Hippocampal formation (tissue), 2 donors: ENCODE measurements around the gene SRSF12.

Experiments used
- DNase-seq, 2 donors: peaks; one replicate each; lab custom pipeline; 2025; lab: John Stamatoyannopoulos, UW

SRSF12 gene

GRCh38 chr6:89117211-89118108 is at the start of gene SRSF12:
SRSF12 (minus strand) TSS chr6:89118071; CDS start chr6:89117887, 184 bp downstream.
- peak in 1 of 2 donors; percentile 9 for DNase-seq

GRCh38 chr6:89162047-89162371 is 44.1 kb upstream of the SRSF12 start:
- DNase-seq = no peak

- no peak for DNase-seq
These were observed 43.6 kb upstream of the SRSF12 start for GRCh38 chr6:89161326-89162046.

- DNase-seq = no peak
These were observed 42.6 kb upstream of the SRSF12 start for GRCh38 chr6:89160331-89161092.

- DNase-seq = no peak
These were observed 36.3 kb upstream of the SRSF12 start for GRCh38 chr6:89154131-89154530.

- DNase-seq = no peak
These were observed 30.3 kb upstream of the SRSF12 start for GRCh38 chr6:89148016-89148750.

GRCh38 chr6:89146718-89147700 is 29.1 kb upstream of the SRSF12 start:
- no peak for DNase-seq

- peak in 1 of 2 donors; percentile 51 for DNase-seq
These were observed 28.3 kb upstream of the SRSF12 start, which contains the start of gene PM20D2 for GRCh38 chr6:89145956-89146717. PM20D2 (plus strand) TSS chr6:89146055; CDS start chr6:89146145, 90 bp downstream.

GRCh38 chr6:89145091-89145955 is 27.5 kb upstream of the SRSF12 start:
- DNase-seq = peak in 1 of 2 donors; percentile 49

- no peak for DNase-seq
These were observed 26.6 kb upstream of the SRSF12 start for GRCh38 chr6:89144354-89144906.

GRCh38 chr6:89140347-89141156 is 22.7 kb upstream of the SRSF12 start:
- DNase-seq = no peak

- DNase-seq = no peak
These were observed 21.9 kb upstream of the SRSF12 start for GRCh38 chr6:89139509-89140346.

GRCh38 chr6:89138173-89138572 is 20.3 kb upstream of the SRSF12 start:
- DNase-seq = no peak

GRCh38 chr6:89134723-89135122 is 16.9 kb upstream of the SRSF12 start:
- DNase-seq = no peak

- no peak for DNase-seq
These were observed 16.1 kb upstream of the SRSF12 start for GRCh38 chr6:89133981-89134380.

- DNase-seq = no peak
These were observed 14.2 kb upstream of the SRSF12 start for GRCh38 chr6:89132057-89132456.
